AG09319 (cell line): ENCODE data around the gene CEP55.

ENCODE experiments used
- DNase-seq: peaks from one replicate; pipeline ENCODE4 v3.0.0-alpha.2; 2010; ENCODE audit warnings: low read depth; ENCODE audit errors: extremely low read depth
- TF ChIP-seq, protein P1 (sequence below): IDR thresholded peaks from 2 replicates; pipeline ENCODE4 v1.5.1; 2011; ENCODE audit warnings: low read depth, mild to moderate bottlenecking, inconsistent platforms, low read length, moderate library complexity

CEP55 gene

DNA sequence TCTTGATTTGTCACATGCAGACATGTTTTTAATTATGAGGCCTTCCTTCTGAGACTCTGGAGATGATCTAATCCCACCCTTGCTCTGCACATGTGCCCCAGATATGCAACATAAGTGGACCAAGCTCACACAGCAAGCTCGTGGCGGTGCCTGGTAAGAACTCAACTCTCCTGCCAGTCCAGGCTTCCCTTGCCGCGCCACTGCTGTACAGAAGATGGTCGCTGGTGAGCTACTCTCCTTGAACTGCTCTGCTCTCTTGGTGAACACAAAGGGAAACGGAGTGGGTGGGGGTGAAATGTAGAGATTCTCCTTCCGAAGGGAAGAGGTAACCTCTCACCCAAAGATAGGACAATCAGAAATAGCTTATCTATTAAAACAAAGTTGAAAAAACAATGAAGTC is 39.9 kb upstream of the CEP55 start:
- no peak for DNase-seq
- TF ChIP-seq, protein P1, sequence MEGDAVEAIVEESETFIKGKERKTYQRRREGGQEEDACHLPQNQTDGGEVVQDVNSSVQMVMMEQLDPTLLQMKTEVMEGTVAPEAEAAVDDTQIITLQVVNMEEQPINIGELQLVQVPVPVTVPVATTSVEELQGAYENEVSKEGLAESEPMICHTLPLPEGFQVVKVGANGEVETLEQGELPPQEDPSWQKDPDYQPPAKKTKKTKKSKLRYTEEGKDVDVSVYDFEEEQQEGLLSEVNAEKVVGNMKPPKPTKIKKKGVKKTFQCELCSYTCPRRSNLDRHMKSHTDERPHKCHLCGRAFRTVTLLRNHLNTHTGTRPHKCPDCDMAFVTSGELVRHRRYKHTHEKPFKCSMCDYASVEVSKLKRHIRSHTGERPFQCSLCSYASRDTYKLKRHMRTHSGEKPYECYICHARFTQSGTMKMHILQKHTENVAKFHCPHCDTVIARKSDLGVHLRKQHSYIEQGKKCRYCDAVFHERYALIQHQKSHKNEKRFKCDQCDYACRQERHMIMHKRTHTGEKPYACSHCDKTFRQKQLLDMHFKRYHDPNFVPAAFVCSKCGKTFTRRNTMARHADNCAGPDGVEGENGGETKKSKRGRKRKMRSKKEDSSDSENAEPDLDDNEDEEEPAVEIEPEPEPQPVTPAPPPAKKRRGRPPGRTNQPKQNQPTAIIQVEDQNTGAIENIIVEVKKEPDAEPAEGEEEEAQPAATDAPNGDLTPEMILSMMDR, result no peak

DNA sequence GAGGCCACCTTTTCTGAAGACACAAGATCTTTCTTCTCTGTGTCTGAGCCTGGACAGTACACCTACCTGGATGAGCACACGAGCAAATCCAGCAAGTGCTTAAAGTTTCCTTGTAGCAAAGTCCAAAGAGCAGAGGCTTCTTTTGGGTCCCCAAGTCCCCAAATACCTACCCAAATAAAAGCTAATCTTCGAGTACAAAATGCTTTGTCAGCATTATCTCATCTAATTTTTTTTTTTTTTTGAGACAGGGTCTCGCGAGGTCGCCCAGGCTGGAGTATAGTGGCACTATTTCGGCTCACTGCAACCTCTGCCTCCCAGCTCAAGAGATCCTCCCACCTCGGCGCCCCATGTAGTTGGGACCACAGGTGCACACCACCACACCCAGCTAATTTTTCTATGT is 38.9 kb upstream of the CEP55 start:
- TF ChIP-seq, protein P1, result no peak
- no peak for DNase-seq

GRCh38 chr10:93458821-93459257 is 37.6 kb upstream of the CEP55 start:
- TF ChIP-seq, protein P1, result no peak
- peak; percentile 98 for DNase-seq

- TF ChIP-seq, protein P1, result no peak
- no peak for DNase-seq
Measured at GRCh38 chr10:93459466-93459865, 36.9 kb upstream of the CEP55 start.

- TF ChIP-seq, protein P1, result no peak
- DNase-seq, result no peak
Measured at GRCh38 chr10:93461109-93461806, 35.2 kb upstream of the CEP55 start.

GRCh38 chr10:93461807-93462178 is 34.6 kb upstream of the CEP55 start:
- no peak for DNase-seq
- TF ChIP-seq, protein P1, result no peak

- TF ChIP-seq, protein P1, result no peak
- no peak for DNase-seq
Measured at GRCh38 chr10:93462371-93462770, 34.0 kb upstream of the CEP55 start.
